ENCODE measurements around the gene FBXO8. TPM values are rescaled to one million over a fixed set of nuclear protein-coding genes. Genes with fewer than 3 reads are reported as not detected.

Gene FBXO8
- total RNA-seq, 2 experiments from 2014 or later, result 12.6 to 12.7 TPM

Other genes with a start within 250 kb of the FBXO8 start
- 27.9 and 29.2 TPM in 2 replicates for gene CEP44, start 244 bp upstream of the FBXO8 start, total RNA-seq (2014; rRNA removed; shearing (Covaris generic))
- 32.4 and 41.0 TPM in 2 replicates for gene CEP44, start 244 bp upstream of the FBXO8 start, total RNA-seq (2022)
- gene HPGD, start 238.8 kb upstream of the FBXO8 start, total RNA-seq (2014; rRNA removed; shearing (Covaris generic)), result 0.28 and 0.76 TPM in 2 replicates
- gene HPGD, start 238.8 kb upstream of the FBXO8 start, total RNA-seq (2022), result not detected in 2 replicates

All from OCI-LY7 (cell line).